Left lung (tissue), 10 donors: ENCODE results near the gene EHD4. TPM values are rescaled to one million over a fixed set of nuclear protein-coding genes. Genes with fewer than 3 reads are reported as not detected.

Experiments
- ATAC-seq: fragments of 200-7000 bp; cut with Tn5 transposase; one replicate; pipeline ENCODE4 v1.9.1; 2020; ENCODE audit warnings: moderate library complexity
- DNase-seq, 4 donors: peaks; one replicate each; pipeline ENCODE4 v3.0.0-alpha.2; 2013 to 2020
- H3K27ac ChIP-seq, 2 donors: fragments of 200-600 bp; sonication (generic) in 1 of 2; one replicate each; pipeline versions ENCODE4 v1.5.0 to v1.8.0; 2020 to 2021
- H3K27me3 ChIP-seq, 2 donors: fragments of 200-600 bp; sonication (generic) in 1 of 2; one replicate each; pipeline versions ENCODE4 v1.5.0 to v1.8.0; 2020 to 2021
- H3K36me3 ChIP-seq, 2 donors: fragments of 200-600 bp; sonication (generic) in 1 of 2; one replicate each; pipeline versions ENCODE4 v1.5.0 to v1.8.0; 2020 to 2021
- H3K4me1 ChIP-seq, 2 donors: fragments of 200-600 bp; one replicate each; pipeline ENCODE4 v1.8.0; 2021
- H3K4me3 ChIP-seq, 2 donors: fragments of 200-600 bp; sonication (generic) in 1 of 2; one replicate each; pipeline versions ENCODE4 v1.5.0 to v1.8.0; 2020 to 2021; ENCODE audit warnings: mild to moderate bottlenecking in 1 of 2
- H3K9me3 ChIP-seq, 2 donors: fragments of 200-600 bp; sonication (generic) in 1 of 2; one replicate each; pipeline versions ENCODE4 v1.5.0 to v1.8.0; 2020 to 2021
- intact Hi-C, 2 donors: fragments of 100-400 bp; cut with DNase I; formaldehyde crosslinking; loops; one replicate each; pipeline versions ENCODE4 v1.11.2 to v1.14.2; 2022
- microRNA-seq, 2 donors: library from miRNA; unstranded; fragments of <30 nt; microRNA quantifications; one replicate each; pipeline ENCODE4, GENCODE V29; 2019
- polyA plus RNA-seq, 6 donors: library from polyadenylated mRNA; unstranded; fragments of 120-200 nt; gene quantifications; one replicate each; pipeline ENCODE4 v1.2.1, GENCODE V29; 2013; ENCODE audit not compliant: insufficient read length in 6 of 6
- total RNA-seq, 2 donors: library from RNA; stranded (reverse); fragmentation: NEBNext Ultra II Directional; extraction: Animal tissue kit (Norgen Biotek cat#: 25700); gene quantifications; one replicate each; pipeline ENCODE4 v1.2.1, GENCODE V29; 2021
- TF ChIP-seq, protein P1 (sequence below), 2 donors: fragments of 200-600 bp; sonication (generic) in 1 of 2; IDR thresholded peaks; one replicate each; pipeline versions ENCODE4 v1.5.0 to v1.8.0; 2021; ENCODE audit warnings: antibody characterized with exemption in 2 of 2
- donor health status: DM: no; HTN: yes; CAD: no.
- donor health status: DM: no; HTN: no; CAD: no.

The EHD4 gene
- total and polyA plus RNA-seq, 8 donors: 11.7 to 32.6 (median 13.1) TPM

DNA sequence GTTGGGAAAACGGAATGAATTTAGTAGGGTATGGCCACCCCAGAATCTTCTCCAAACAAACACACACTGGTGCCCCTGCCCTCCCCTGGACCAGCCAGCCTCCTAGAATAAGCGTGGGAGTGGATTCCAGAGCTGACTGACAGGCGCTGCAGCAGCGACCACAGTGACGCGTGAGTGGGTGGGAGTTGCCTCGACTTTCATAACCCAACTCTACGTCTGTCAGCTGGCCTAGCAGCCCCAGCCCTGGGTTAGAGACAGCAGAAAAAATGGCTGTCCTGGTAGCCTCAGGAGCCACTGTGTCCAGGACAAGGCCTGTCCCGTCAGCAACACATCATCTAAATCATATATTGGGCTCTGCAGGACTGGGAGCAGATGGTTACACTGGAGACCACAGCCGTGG, 123.7 kb downstream of the EHD4 start:
- intact Hi-C loops: no loop called here
- H3K27me3 ChIP-seq: no peaks in the 10 kb centered on the region
- no peak overlapping the region for H3K4me3 ChIP-seq
- H3K9me3 ChIP-seq: no peaks in the 10 kb centered on the region
- TF ChIP-seq, protein P1, sequence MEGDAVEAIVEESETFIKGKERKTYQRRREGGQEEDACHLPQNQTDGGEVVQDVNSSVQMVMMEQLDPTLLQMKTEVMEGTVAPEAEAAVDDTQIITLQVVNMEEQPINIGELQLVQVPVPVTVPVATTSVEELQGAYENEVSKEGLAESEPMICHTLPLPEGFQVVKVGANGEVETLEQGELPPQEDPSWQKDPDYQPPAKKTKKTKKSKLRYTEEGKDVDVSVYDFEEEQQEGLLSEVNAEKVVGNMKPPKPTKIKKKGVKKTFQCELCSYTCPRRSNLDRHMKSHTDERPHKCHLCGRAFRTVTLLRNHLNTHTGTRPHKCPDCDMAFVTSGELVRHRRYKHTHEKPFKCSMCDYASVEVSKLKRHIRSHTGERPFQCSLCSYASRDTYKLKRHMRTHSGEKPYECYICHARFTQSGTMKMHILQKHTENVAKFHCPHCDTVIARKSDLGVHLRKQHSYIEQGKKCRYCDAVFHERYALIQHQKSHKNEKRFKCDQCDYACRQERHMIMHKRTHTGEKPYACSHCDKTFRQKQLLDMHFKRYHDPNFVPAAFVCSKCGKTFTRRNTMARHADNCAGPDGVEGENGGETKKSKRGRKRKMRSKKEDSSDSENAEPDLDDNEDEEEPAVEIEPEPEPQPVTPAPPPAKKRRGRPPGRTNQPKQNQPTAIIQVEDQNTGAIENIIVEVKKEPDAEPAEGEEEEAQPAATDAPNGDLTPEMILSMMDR (IDR thresholded peaks at IDR 0.05): no peak
- ATAC-seq: no peak
- peak in 1 of 4 donors; percentile 28 for DNase-seq
- H3K27ac ChIP-seq: no peak overlapping the region
- peaks cover 0 to 66% of the 10 kb centered on the region in 2 donors for H3K36me3 ChIP-seq
- peaks cover 0 to 3% of the 10 kb centered on the region in 2 donors for H3K4me1 ChIP-seq

DNA sequence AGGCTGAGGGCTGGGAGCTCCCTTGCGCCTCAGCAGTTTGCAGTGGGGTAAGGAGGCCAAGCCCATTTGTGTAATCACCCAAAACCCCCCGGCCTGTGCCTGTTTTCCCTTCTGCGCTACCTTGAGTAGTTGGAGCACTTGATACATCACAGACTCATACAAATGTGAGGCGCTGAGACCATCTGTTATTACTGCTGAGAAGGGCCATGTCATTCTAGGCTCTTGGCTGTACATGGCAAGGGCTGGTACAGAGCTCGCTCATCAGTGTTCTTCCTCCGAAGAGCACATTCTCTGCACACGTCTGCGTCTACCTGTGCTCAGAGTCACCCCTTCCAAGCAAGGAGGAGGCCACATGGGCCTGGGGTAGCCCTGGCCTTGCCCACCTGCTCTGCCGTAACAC, 124.4 kb downstream of the EHD4 start:
- Histone ChIP-seq H3K4me1 (peaks cover 0 to 3% of the 10 kb centered on the region in 2 donors), H3K27ac (no peak overlapping the region), H3K36me3 (peaks cover 0 to 72% of the 10 kb centered on the region in 2 donors), H3K4me3 (no peak overlapping the region), H3K9me3 (no peaks in the 10 kb centered on the region), H3K27me3 (no peaks in the 10 kb centered on the region)
- intact Hi-C loops: no loop called here
- ATAC-seq (no peak), DNase-seq (no peak)
- TF ChIP-seq, protein P1 (IDR thresholded peaks at IDR 0.05): no peak

DNA sequence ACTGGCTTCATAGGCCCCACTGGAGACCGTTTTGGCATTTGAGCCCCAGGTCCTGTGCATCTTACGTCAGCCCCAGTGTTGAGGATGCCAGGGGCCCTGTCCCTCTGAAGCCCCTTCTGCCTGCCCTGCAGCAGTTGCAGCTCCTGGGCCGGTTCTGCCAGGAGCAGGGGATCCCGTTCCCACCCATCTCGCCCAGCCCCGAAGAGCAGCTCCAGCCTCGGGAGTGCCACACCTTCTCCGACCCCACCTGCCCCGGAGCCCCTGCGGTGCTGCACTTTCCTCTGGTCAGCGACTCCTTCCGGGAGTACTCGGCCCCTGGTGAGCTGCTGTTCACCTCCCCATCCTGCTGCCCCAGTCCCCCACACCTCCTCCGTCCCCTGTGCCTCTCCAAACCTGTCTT, 125.2 kb downstream of the EHD4 start:
- H3K27me3 ChIP-seq: no peaks in the 10 kb centered on the region
- H3K4me1 ChIP-seq: peaks cover 0 to 3% of the 10 kb centered on the region in 2 donors
- ATAC-seq (no peak), DNase-seq (no peak)
- intact Hi-C loops: no loop called here
- no peak overlapping the region for H3K27ac ChIP-seq
- TF ChIP-seq, protein P1 (IDR thresholded peaks at IDR 0.05): no peak
- H3K4me3 ChIP-seq: no peak overlapping the region
- no peaks in the 10 kb centered on the region for H3K9me3 ChIP-seq
- peaks cover 0 to 79% of the 10 kb centered on the region in 2 donors for H3K36me3 ChIP-seq

Small RNA genes within 50 kb of the gene (microRNA-seq; reads per million reads assigned to microRNA genes)
- 0 reads per million in 2 donors for gene MIR4310

Other genes with a start within 250 kb of the EHD4 start
- gene MAPKBP1, start 198.1 kb downstream of the EHD4 start, total RNA-seq: 10 to 100 TPM; 22.8 to 25.4 TPM
- gene MAPKBP1, start 198.1 kb downstream of the EHD4 start, polyA plus RNA-seq: 10 to 100 TPM; 18.5 to 24.9 (median 22.9) TPM
- 10 to 100 TPM; 19.5 to 26.4 TPM for gene JMJD7, start 144.5 kb downstream of the EHD4 start, total RNA-seq
- 10 to 100 TPM; 10.2 to 17.2 (median 11.9) TPM for gene JMJD7, start 144.5 kb downstream of the EHD4 start, polyA plus RNA-seq
- gene PLA2G4B, start 133.7 kb downstream of the EHD4 start, total RNA-seq: 1 to 10 TPM; 9.2 to 9.3 TPM
- gene PLA2G4B, start 133.7 kb downstream of the EHD4 start, polyA plus RNA-seq: 10 to 100 TPM in 5 of 6 donors, 1 to 10 TPM in 1; 9.8 to 23.1 (median 13.1) TPM
- gene SPTBN5, start 78.5 kb downstream of the EHD4 start, total RNA-seq: 1 to 10 TPM; 2.2 to 4.8 TPM
- gene SPTBN5, start 78.5 kb downstream of the EHD4 start, polyA plus RNA-seq: 1 to 10 TPM in 4 of 6 donors, under 1 TPM in 2; 0.67 to 1.6 (median 1.1) TPM
- gene PLA2G4E, start 48.5 kb upstream of the EHD4 start, total RNA-seq: 1 to 10 TPM in 1 of 2 donors, under 1 TPM in 1; 0.12 to 1.2 TPM
- gene PLA2G4E, start 48.5 kb upstream of the EHD4 start, polyA plus RNA-seq: under 1 TPM; 0.06 to 0.15 (median 0.08) TPM
- under 1 TPM; 0.08 to 0.15 TPM for gene PLA2G4D, start 122.0 kb upstream of the EHD4 start, total RNA-seq
- under 1 TPM; 0.06 to 0.17 (median 0.13) TPM for gene PLA2G4D, start 122.0 kb upstream of the EHD4 start, polyA plus RNA-seq
- gene PLA2G4F, start 184.1 kb upstream of the EHD4 start, total RNA-seq: 100 to 1,000 TPM in 1 of 2 donors, 10 to 100 TPM in 1; 63.2 to 100 TPM
- gene PLA2G4F, start 184.1 kb upstream of the EHD4 start, polyA plus RNA-seq: 10 to 100 TPM in 3 of 6 donors, 1 to 10 TPM in 3; 3.1 to 14.7 (median 9.4) TPM
- 10 to 100 TPM; 57.8 to 65.6 TPM for gene VPS39, start 235.7 kb upstream of the EHD4 start, total RNA-seq
- gene VPS39, start 235.7 kb upstream of the EHD4 start, polyA plus RNA-seq: 10 to 100 TPM; 74.8 to 87.7 (median 83.3) TPM